BE2C (cell line): ENCODE data around the gene PCDHAC1.

ENCODE experiments used
- DNase-seq: peaks from one replicate; pipeline ENCODE4 v3.0.0-alpha.2; 2020
- H3K27me3 ChIP-seq: fragments of 250-450 bp; sonication (Bioruptor Pico); 2 replicates; pipeline ENCODE4 v1.5.1; 2020; ENCODE audit warnings: mild to moderate bottlenecking
- H3K36me3 ChIP-seq: fragments of 250-450 bp; sonication (Bioruptor Pico); 2 replicates; pipeline ENCODE4 v1.5.1; 2020; ENCODE audit warnings: mild to moderate bottlenecking
- H3K4me1 ChIP-seq: fragments of 250-450 bp; sonication (Bioruptor Pico); 2 replicates; pipeline ENCODE4 v1.5.1; 2020
- H3K4me3 ChIP-seq: 2 replicates; pipeline ENCODE4 v1.5.1; 2011; ENCODE audit warnings: low read depth, low read length
- H3K9me3 ChIP-seq: fragments of 250-450 bp; sonication (Bioruptor Pico); 2 replicates; pipeline ENCODE4 v1.5.1; 2020
- CTCF ChIP-seq: IDR thresholded peaks from 2 replicates; pipeline ENCODE4 v1.5.1; 2012; ENCODE audit warnings: mild to moderate bottlenecking, low read depth, low read length

PCDHAC1 gene

DNA sequence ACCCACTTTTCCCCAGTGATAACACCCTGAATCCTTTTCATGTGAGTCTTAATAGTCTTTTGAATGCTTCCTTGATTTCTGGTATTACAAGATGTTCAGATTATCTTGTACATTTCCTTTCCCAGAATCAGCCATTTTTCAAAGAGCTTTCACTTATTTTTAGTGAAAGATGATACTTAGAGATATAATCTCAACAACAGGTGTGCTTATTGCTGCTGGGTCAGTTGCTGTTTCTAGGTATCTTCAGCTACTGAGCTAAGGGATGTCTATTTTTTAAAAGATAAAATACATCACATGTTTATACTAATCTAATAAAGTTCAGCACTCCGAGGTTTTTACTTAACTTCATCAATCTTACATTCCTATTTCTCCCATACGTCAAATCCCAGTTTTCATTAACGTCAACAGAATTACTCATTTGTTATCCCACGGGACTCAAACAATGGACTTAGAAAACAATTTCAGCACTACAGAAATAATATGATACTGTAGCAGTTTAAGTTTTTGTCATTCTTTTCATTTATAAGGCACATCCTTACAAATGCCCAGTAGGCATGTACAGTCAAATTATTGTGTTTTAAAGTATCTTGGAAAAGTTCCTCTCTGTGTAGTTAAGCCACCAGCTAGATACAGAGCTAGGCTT, 9.0 kb downstream of the PCDHAC1 start:
- no peak for DNase-seq
- H3K4me1 ChIP-seq = peaks cover 3% of the 10 kb centered on the region; the same call in 1 of the 2 replicates
- H3K36me3 ChIP-seq = no peaks in the 10 kb centered on the region
- H3K4me3 ChIP-seq = no peak overlapping the region
- no peaks in the 10 kb centered on the region for H3K9me3 ChIP-seq
- H3K27me3 ChIP-seq = no peaks in the 10 kb centered on the region
- no peak for TF ChIP-seq CTCF

- TF ChIP-seq CTCF = no peak
- no peak overlapping the region for H3K4me3 ChIP-seq
- no peaks in the 10 kb centered on the region for H3K27me3 ChIP-seq
- H3K36me3 ChIP-seq = no peaks in the 10 kb centered on the region
- no peak for DNase-seq
- H3K9me3 ChIP-seq = no peaks in the 10 kb centered on the region
- no peaks in the 10 kb centered on the region for H3K4me1 ChIP-seq
These were observed 20.5 kb downstream of the PCDHAC1 start for GRCh38 chr5:140946578-140946977.

GRCh38 chr5:140951636-140952035, 25.5 kb downstream of the PCDHAC1 start:
- Histone ChIP-seq H3K4me3 (no peak overlapping the region), H3K36me3 (no peaks in the 10 kb centered on the region), H3K4me1 (no peaks in the 10 kb centered on the region), H3K9me3 (no peaks in the 10 kb centered on the region), H3K27me3 (no peaks in the 10 kb centered on the region)
- DNase-seq = no peak
- TF ChIP-seq CTCF = no peak

DNA sequence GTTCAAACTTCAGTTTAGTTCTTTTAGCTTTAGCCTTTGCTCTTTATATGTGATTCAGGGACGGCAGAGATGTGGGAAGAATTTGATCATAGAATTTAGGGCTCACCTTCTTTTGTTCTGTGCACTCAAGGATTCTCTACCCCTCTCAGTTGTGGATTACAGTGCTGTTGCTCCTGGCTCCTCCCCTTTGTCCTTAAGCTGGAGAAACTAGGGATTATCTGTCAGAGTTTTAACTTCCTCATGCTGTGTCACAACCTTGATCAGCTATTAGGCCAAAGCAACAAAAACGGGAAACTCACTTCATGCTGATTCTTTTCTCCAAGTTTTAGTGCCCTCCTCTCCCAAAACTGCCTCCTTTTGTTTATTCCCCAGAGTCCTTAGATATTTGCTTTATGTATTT, 27.1 kb downstream of the PCDHAC1 start:
- H3K27me3 ChIP-seq = no peaks in the 10 kb centered on the region
- DNase-seq = no peak
- no peaks in the 10 kb centered on the region for H3K9me3 ChIP-seq
- TF ChIP-seq CTCF = no peak
- no peaks in the 10 kb centered on the region for H3K4me1 ChIP-seq
- H3K4me3 ChIP-seq = no peak overlapping the region
- no peaks in the 10 kb centered on the region for H3K36me3 ChIP-seq

GRCh38 chr5:140962190-140962589, 36.1 kb downstream of the PCDHAC1 start:
- H3K36me3 ChIP-seq = no peaks in the 10 kb centered on the region
- peaks cover 20% of the 10 kb centered on the region for H3K4me1 ChIP-seq
- no peaks in the 10 kb centered on the region for H3K27me3 ChIP-seq
- no peak for DNase-seq
- H3K9me3 ChIP-seq = no peaks in the 10 kb centered on the region
- TF ChIP-seq CTCF = no peak
- no peak overlapping the region for H3K4me3 ChIP-seq

DNA sequence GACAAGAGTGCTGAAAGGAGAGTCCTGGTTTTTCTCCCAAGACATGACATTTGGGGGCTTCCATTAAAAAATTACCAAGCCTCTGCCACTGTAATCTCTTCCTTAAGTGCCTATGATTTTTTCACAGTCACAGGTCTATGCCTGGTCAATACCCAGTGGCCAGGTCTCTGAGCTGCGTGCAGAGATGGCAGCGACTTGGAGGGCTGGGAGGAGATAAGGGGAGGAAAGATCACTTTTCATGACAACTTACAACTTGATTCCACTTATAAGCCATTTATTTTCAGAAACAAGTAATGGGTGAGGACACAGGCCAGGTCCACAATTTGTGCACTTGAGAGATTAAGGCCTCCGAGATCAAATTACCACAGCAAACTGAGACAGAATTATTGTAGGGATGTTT, 38.3 kb downstream of the PCDHAC1 start:
- H3K36me3 ChIP-seq = no peaks in the 10 kb centered on the region
- no peak for TF ChIP-seq CTCF
- no peak overlapping the region for H3K4me3 ChIP-seq
- no peaks in the 10 kb centered on the region for H3K27me3 ChIP-seq
- peaks cover 20% of the 10 kb centered on the region for H3K4me1 ChIP-seq
- H3K9me3 ChIP-seq = no peaks in the 10 kb centered on the region
- peak; percentile 63 for DNase-seq
